Endothelial cell of umbilical vein (primary cell): ENCODE results near the gene FSD1. TPM values are rescaled to one million over a fixed set of nuclear protein-coding genes. Genes with fewer than 3 reads are reported as not detected.

ENCODE experiments used
- BruUV-seq: library from RNA; stranded (reverse); fragments of 400-500 nt; replicated peaks from 2 replicates; lab custom pipeline; 2021; lab: Mats Ljungman, UMichigan
- CTCF ChIA-PET: fragments of 300-600, 350-600 bp; sonication (Branson Sonifier 250); formaldehyde crosslinking; loops from one replicate; lab custom pipeline; 2021; ENCODE audit warnings: antibody characterized with exemption, inconsistent platforms; lab: Charles Lee
- POLR2A ChIA-PET: fragments of 300-600, 350-600 bp; sonication (Branson Sonifier 250); formaldehyde crosslinking; loops from one replicate; lab custom pipeline; 2021; ENCODE audit warnings: antibody characterized with exemption, inconsistent platforms; lab: Charles Lee
- DNase-seq: peaks from one replicate; pipeline ENCODE4 v3.0.0-alpha.2; 2011; ENCODE audit warnings: low read depth, low spot score
- FAIRE-seq: peaks from 2 replicates; lab custom pipeline; 2011; peaks lifted over from hg19 to GRCh38; lab: Jason Lieb, UNC
- H2AFZ ChIP-seq: 2 replicates; pipeline ENCODE4 v1.6.0; 2012; ENCODE audit warnings: low read depth, low read length, control low read depth, inconsistent platforms
- H3K27ac ChIP-seq: 2 replicates; pipeline ENCODE4 v1.5.1; 2011; ENCODE audit warnings: low read depth, mild to moderate bottlenecking, control low read depth, low read length, moderate library complexity; ENCODE audit not compliant: insufficient read depth
- H3K27me3 ChIP-seq, 2 experiments: 2 replicates each; pipeline versions ENCODE4 v1.6.0 to v1.6.1; 2011; ENCODE audit warnings: low read length in 2 of 2, mixed read lengths in 1 of 2; ENCODE audit not compliant: control insufficient read depth in 2 of 2, insufficient read depth in 2 of 2
- H3K36me3 ChIP-seq, 2 experiments: 2 replicates in 1 of 2; 3 replicates in 1 of 2; pipeline ENCODE4 v1.5.1; 2011; ENCODE audit warnings: low read length in 2 of 2, mild to moderate bottlenecking in 1 of 2, moderate library complexity in 1 of 2; ENCODE audit not compliant: control insufficient read depth in 2 of 2, insufficient read depth in 2 of 2; ENCODE audit errors: extremely low read depth in 1 of 2
- H3K4me1 ChIP-seq: 3 replicates; pipeline ENCODE4 v1.5.1; 2011; ENCODE audit warnings: mild to moderate bottlenecking, low read length; ENCODE audit not compliant: control insufficient read depth, insufficient read depth; ENCODE audit errors: extremely low read depth
- H3K4me2 ChIP-seq: 2 replicates; pipeline ENCODE4 v1.6.1; 2011; ENCODE audit warnings: low read length, control low read depth, mixed read lengths; ENCODE audit not compliant: insufficient read depth
- H3K4me3 ChIP-seq, 3 experiments: fragments of 200-600 bp in 1 of 3; sonication (generic), shearing (Covaris generic) in 1 of 3; replicated peaks in 1 of 3; 2 replicates each; pipeline ENCODE4 v1.5.1; 2011 to 2016; ENCODE audit warnings: control low read depth in 3 of 3, low read length in 3 of 3, mild to moderate bottlenecking in 2 of 3, inconsistent platforms in 1 of 3, low read depth in 1 of 3, moderate library complexity in 1 of 3; ENCODE audit not compliant: insufficient read depth in 1 of 3
- H3K79me2 ChIP-seq: 2 replicates; pipeline ENCODE4 v1.6.0; 2012; ENCODE audit warnings: low read length, inconsistent platforms; ENCODE audit not compliant: control insufficient read depth, insufficient read depth
- H3K9ac ChIP-seq: replicated peaks from 2 replicates; pipeline ENCODE3; 2011; ENCODE audit warnings: low read length, control low read depth; ENCODE audit not compliant: insufficient read depth; ENCODE audit errors: extremely low read depth
- H3K9me1 ChIP-seq: replicated peaks from 3 replicates; pipeline ENCODE4 v1.6.0; 2011; ENCODE audit warnings: mild to moderate bottlenecking, low read length; ENCODE audit not compliant: control insufficient read depth, insufficient read depth; ENCODE audit errors: extremely low read depth
- H3K9me3 ChIP-seq: replicated peaks from 2 replicates; pipeline ENCODE4 v1.5.1; 2012; ENCODE audit warnings: low read length, inconsistent platforms; ENCODE audit not compliant: control insufficient read depth, insufficient read depth
- H4K20me1 ChIP-seq: replicated peaks from 2 replicates; pipeline ENCODE3; 2011; ENCODE audit warnings: mild to moderate bottlenecking, low read length; ENCODE audit not compliant: control insufficient read depth, insufficient read depth; ENCODE audit errors: extremely low read depth
- EZH2 ChIP-seq: IDR thresholded peaks from 2 replicates; pipeline ENCODE4 v1.6.1; 2012; ENCODE audit warnings: borderline replicate concordance, low read depth, mild to moderate bottlenecking, moderate library complexity, low read length, inconsistent platforms; ENCODE audit not compliant: severe bottlenecking
- FOS ChIP-seq: IDR thresholded peaks from 2 replicates; pipeline ENCODE4 v1.6.1; 2011; ENCODE audit warnings: mild to moderate bottlenecking, low read length, moderate library complexity, borderline replicate concordance; ENCODE audit not compliant: insufficient read depth
- GATA2 ChIP-seq: IDR thresholded peaks from 2 replicates; pipeline ENCODE4 v1.7.0; 2011; ENCODE audit warnings: low read depth, mild to moderate bottlenecking, moderate library complexity, mixed read lengths, low read length; ENCODE audit not compliant: insufficient read length, insufficient read depth
- JUN ChIP-seq: IDR thresholded peaks from 2 replicates; pipeline ENCODE4 v1.6.1; 2011; ENCODE audit warnings: borderline replicate concordance, low read depth; ENCODE audit not compliant: insufficient read length, insufficient read depth
- MYC ChIP-seq: IDR thresholded peaks from one replicate; pipeline ENCODE4 v1.6.1; 2011; ENCODE audit warnings: mild to moderate bottlenecking, low read depth, low read length
- POLR2A ChIP-seq: IDR thresholded peaks from 2 replicates; pipeline ENCODE4 v1.6.1; 2012; ENCODE audit warnings: low read depth, mild to moderate bottlenecking, control low read depth, low read length
- POLR2AphosphoS5 ChIP-seq: IDR thresholded peaks from 2 replicates; pipeline ENCODE4 v1.6.1; 2012; ENCODE audit warnings: low read depth, mild to moderate bottlenecking, control low read depth, low read length, moderate library complexity; ENCODE audit not compliant: insufficient read depth
- dilution Hi-C: fragments of 300-500 bp; cut with MboI; formaldehyde crosslinking; loops from one replicate; pipeline ENCODE4 v1.15.0; 2019; ENCODE audit warnings: low sequenced_read_pairs; ENCODE audit not compliant: extremely low pct_ligation_motif_present
- intact Hi-C: fragments of 100-400 bp; cut with micrococcal nuclease; formaldehyde crosslinking; loops from one replicate; pipeline ENCODE4 v1.10.0; 2022
- polyA plus RNA-seq, 4 experiments: library from polyadenylated mRNA; depleted of rRNA in 3 of 4; stranded (reverse) in 3 of 4; unstranded in 1 of 4; fragments of >200 nt; gene quantifications; 2 replicates each; pipeline versions ENCODE4 v1.2.1 to v1.2.3, GENCODE V29; 2011 to 2012; ENCODE audit warnings: missing spikeins in 1 of 4
- total RNA-seq: library from RNA; stranded (reverse); gene quantifications from 2 replicates; pipeline ENCODE4 v1.2.3, GENCODE V29; 2021
- TF ChIP-seq, protein P1 (sequence below), 2 donors: IDR thresholded peaks; 1 replicate in 1 of 2; 2 replicates in 1 of 2; pipeline ENCODE4 v1.5.1; 2011; ENCODE audit warnings: low read length in 2 of 2, mild to moderate bottlenecking in 2 of 2, moderate library complexity in 2 of 2, control low read depth in 1 of 2, inconsistent platforms in 1 of 2, low read depth in 1 of 2; ENCODE audit not compliant: insufficient read depth in 1 of 2; ENCODE audit errors: extremely low read depth in 1 of 2
- TF ChIP-seq, protein P2 (sequence below): IDR thresholded peaks from 2 replicates; pipeline ENCODE4 v1.6.1; 2011; ENCODE audit not compliant: insufficient read depth, insufficient read length

The FSD1 gene
- total and polyA plus RNA-seq, 2 donors (not counting 3 experiments of a cell fraction or from before 2014, with no cell fraction given): 25.8 to 55.5 TPM

DNA sequence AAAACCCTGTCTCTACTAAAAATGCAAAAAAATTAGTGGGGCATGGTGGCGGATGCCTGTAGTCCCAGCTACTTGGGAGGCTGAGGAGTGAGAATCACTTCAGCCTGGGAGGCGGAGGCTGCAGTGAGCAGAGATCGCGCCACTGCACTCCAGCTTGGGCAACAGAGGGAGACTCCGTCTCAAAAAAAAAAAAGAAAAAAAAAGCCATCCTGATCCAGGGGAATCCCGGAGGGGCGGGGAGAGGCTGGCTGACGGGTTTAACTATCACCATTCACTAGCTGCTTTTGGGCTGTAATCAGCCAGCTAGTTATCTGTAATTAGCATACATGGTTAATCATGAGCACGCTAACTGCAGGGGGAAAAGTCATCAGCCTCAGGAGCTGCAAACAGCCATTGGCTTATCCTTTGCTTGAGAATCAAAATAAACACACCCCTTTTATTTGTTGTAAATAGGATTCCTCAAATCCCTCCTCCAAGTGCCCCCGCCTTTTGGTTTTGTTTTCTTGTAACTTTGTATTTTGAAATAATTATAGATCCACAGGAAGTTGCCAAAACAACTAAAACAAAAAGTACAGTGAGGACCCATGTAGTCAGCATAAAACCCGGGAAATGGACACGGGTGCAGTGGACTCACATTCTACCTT lies 9.6 kb downstream of the FSD1 start:
- intact Hi-C loops: loop anchor here (10.0 kb wide), 1 partner anchor 861 kb away; no protein-coding TSS in a partner anchor
- no peak for FAIRE-seq

More for the DNA sequence above, 9.6 kb downstream of the FSD1 start:
- Histone ChIP-seq H3K4me3 (no peak overlapping the region), H3K9me1 (no peaks in the 10 kb centered on the region), H3K27ac (no peak overlapping the region), H3K9me3 (no peaks in the 10 kb centered on the region), H3K36me3 (peaks cover 0 to 8% of the 10 kb centered on the region in 2 experiments), H2AFZ (no peak overlapping the region), H3K4me1 (no peaks in the 10 kb centered on the region), H3K4me2 (no peak overlapping the region), H4K20me1 (no peaks in the 10 kb centered on the region), H3K9ac (no peak overlapping the region), H3K27me3 (no peaks in the 10 kb centered on the region), H3K79me2 (no peaks in the 10 kb centered on the region)
- ChIA-PET POLR2A (no interaction called here), CTCF (interaction anchor here (1.1 to 1.3 kb wide), 2 partner anchors 24 to 38 kb away, joined by 3 read pairs; no protein-coding TSS in a partner anchor)
- no peak for DNase-seq
- dilution Hi-C loops: no loop called here
- TF ChIP-seq FOS (no peak), MYC (no peak), POLR2A (no peak), GATA2 (no peak), JUN (no peak), POLR2AphosphoS5 (no peak), EZH2 (no peak)
- TF ChIP-seq, protein P1, sequence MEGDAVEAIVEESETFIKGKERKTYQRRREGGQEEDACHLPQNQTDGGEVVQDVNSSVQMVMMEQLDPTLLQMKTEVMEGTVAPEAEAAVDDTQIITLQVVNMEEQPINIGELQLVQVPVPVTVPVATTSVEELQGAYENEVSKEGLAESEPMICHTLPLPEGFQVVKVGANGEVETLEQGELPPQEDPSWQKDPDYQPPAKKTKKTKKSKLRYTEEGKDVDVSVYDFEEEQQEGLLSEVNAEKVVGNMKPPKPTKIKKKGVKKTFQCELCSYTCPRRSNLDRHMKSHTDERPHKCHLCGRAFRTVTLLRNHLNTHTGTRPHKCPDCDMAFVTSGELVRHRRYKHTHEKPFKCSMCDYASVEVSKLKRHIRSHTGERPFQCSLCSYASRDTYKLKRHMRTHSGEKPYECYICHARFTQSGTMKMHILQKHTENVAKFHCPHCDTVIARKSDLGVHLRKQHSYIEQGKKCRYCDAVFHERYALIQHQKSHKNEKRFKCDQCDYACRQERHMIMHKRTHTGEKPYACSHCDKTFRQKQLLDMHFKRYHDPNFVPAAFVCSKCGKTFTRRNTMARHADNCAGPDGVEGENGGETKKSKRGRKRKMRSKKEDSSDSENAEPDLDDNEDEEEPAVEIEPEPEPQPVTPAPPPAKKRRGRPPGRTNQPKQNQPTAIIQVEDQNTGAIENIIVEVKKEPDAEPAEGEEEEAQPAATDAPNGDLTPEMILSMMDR (IDR thresholded peaks at IDR 0.05; ENCODE audit: extremely low read depth in 1 of 2, insufficient read depth in 1 of 2, low read depth in 1 of 2, low read length in 2 of 2): no peak
- TF ChIP-seq, protein P2, sequence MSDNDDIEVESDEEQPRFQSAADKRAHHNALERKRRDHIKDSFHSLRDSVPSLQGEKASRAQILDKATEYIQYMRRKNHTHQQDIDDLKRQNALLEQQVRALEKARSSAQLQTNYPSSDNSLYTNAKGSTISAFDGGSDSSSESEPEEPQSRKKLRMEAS: no peak
- no TSS peak for BruUV-seq
